Mesenteric fat pad (tissue), 1 donor: ENCODE results near the gene TST. TPM values are rescaled to one million over a fixed set of nuclear protein-coding genes. Genes with fewer than 3 reads are reported as not detected.

Experiments used
- total RNA-seq: library from RNA; stranded (reverse); fragmentation: NEBNext Ultra II Directional; extraction: Animal tissue kit (Norgen Biotek cat#: 25700); gene quantifications from one replicate; pipeline ENCODE4 v1.2.1, GENCODE V29; 2021
- donor health status: DM: yes; HTN: yes; CAD: no.

The TST gene
- total RNA-seq, 1 donor from 2014 or later = 58.5 TPM

Other genes starting within 250 kb of the TST start
- 21.4 TPM for gene IFT27, start 243.3 kb downstream of the TST start, total RNA-seq
- not detected for gene PVALB, start 202.4 kb downstream of the TST start, total RNA-seq
- 51.0 TPM for gene NCF4, start 158.4 kb downstream of the TST start, total RNA-seq
- 13.3 TPM for gene CSF2RB, start 105.8 kb downstream of the TST start, total RNA-seq
- 63.8 TPM for gene MPST, start 295 bp upstream of the TST start, total RNA-seq
- 13.4 TPM for gene KCTD17, start 32.3 kb upstream of the TST start, total RNA-seq
- not detected for gene TMPRSS6, start 90.3 kb upstream of the TST start, total RNA-seq
- 1.7 TPM for gene IL2RB, start 130.5 kb upstream of the TST start, total RNA-seq
- gene C1QTNF6, start 168.8 kb upstream of the TST start, total RNA-seq = 1.3 TPM
- not detected for gene SSTR3, start 193.0 kb upstream of the TST start, total RNA-seq
- 26.1 TPM for gene RAC2, start 224.8 kb upstream of the TST start, total RNA-seq